Psoas muscle (tissue), 8 donors: ENCODE measurements around the gene SARS1. TPM values are rescaled to one million over a fixed set of nuclear protein-coding genes. Genes with fewer than 3 reads are reported as not detected.
A peak's percentile ranks its signal among the peaks of the same experiment; 100 is the strongest.

ENCODE experiments used
- ATAC-seq, 4 donors: fragments of 200-7000 bp; cut with Tn5 transposase; one replicate each; pipeline ENCODE4 v1.9.1; 2020; ENCODE audit warnings: moderate library complexity in 3 of 4, mild to moderate bottlenecking in 2 of 4
- DNase-seq, 2 donors: peaks; one replicate each; pipeline ENCODE4 v3.0.0-alpha.2; 2020
- H3K27ac ChIP-seq: fragments of 200-600 bp; one replicate; pipeline ENCODE4 v1.8.0; 2022
- H3K27me3 ChIP-seq, 3 donors: fragments of 200-600 bp in 1 of 3; one replicate each; pipeline versions ENCODE4 v1.6.1 to v1.8.0; 2013 to 2022; ENCODE audit warnings: low read length in 2 of 3, mild to moderate bottlenecking in 2 of 3, moderate library complexity in 1 of 3; ENCODE audit not compliant: insufficient read depth in 3 of 3
- H3K36me3 ChIP-seq, 2 donors: fragments of 200-600 bp in 1 of 2; one replicate each; pipeline versions ENCODE4 v1.6.1 to v1.8.0; 2013 to 2022; ENCODE audit warnings: low read depth in 1 of 2, mild to moderate bottlenecking in 1 of 2, moderate library complexity in 1 of 2; ENCODE audit not compliant: insufficient read depth in 1 of 2
- H3K4me1 ChIP-seq: fragments of 200-600 bp; one replicate; pipeline ENCODE4 v1.8.0; 2022
- H3K4me3 ChIP-seq: fragments of 200-600 bp; one replicate; pipeline ENCODE4 v1.8.0; 2022; ENCODE audit warnings: mild to moderate bottlenecking
- H3K9me3 ChIP-seq: fragments of 200-600 bp; one replicate; pipeline ENCODE4 v1.8.0; 2022
- CTCF ChIP-seq: fragments of 200-600 bp; IDR thresholded peaks from one replicate; pipeline ENCODE4 v1.8.0; 2022; ENCODE audit warnings: antibody characterized with exemption
- whole genome bisulfite sequencing, 3 donors: extraction: QIAGEN DNeasy Blood & Tissue Kit; methylation state at CpG; one replicate each; pipeline versions ENCODE4 v1.1.6 to v1.1.7; 2013; 5-methylcytosine and 5-hydroxymethylcytosine counted together
- intact Hi-C, 2 donors: fragments of 100-400 bp; cut with DNase I; formaldehyde crosslinking; loops; one replicate each; pipeline versions ENCODE4 v1.11.0 to v1.14.2; 2022
- polyA plus RNA-seq, 3 donors: library from polyadenylated mRNA; stranded (reverse); fragments of 200-250 nt; gene quantifications; one replicate each; pipeline ENCODE4 v1.2.3, GENCODE V29; 2013
- total RNA-seq, 4 donors: library from RNA; stranded (reverse); fragmentation: NEBNext Ultra II Directional in 2 of 4; extraction: Animal tissue kit (Norgen Biotek cat#: 25700) in 2 of 4; gene quantifications; one replicate each; pipeline versions ENCODE4 v1.2.1 to v1.2.4, GENCODE V29; 2021 to 2023
- donor health status: healthy with polysubstance abuse.
- donor health status: DM: no; HTN: no; CAD: no; lungs with moderate emphysema.
- donor health status: Bipolar disorder and iron deficiency.
- donor health status: healthy.
- donor health status: DM: yes; HTN: yes; CAD: no.
- donor health status: DM: no; HTN: no; CAD: no.
- donor health status: DM: no; HTN: no; CAD: no.
- donor health status: DM: yes; HTN: yes; CAD: no.

The SARS1 gene
- total and polyA plus RNA-seq, 7 donors = 76.4 to 155 (median 149) TPM

GRCh38 chr1:109186733-109187086 is 27.0 kb upstream of the SARS1 start:
- Histone ChIP-seq H3K36me3 (no peaks in the 10 kb centered on the region), H3K27ac (no peak overlapping the region), H3K27me3 (no peaks in the 10 kb centered on the region), H3K4me3 (no peak overlapping the region), H3K4me1 (no peaks in the 10 kb centered on the region), H3K9me3 (no peaks in the 10 kb centered on the region)
- TF ChIP-seq CTCF = no peak
- intact Hi-C loops = loop anchor here in 1 of 2 donors (10.0 kb wide), 1 partner anchor 52 kb away; no protein-coding TSS in a partner anchor
- DNase-seq (peak in 1 of 2 donors; percentile 18), ATAC-seq (no peak)
- WGBS, 3 donors = 51 to 65% (median 58%) methylated on average over 8 of the region's 8 CpGs

- intact Hi-C loops = loop anchor here in 1 of 2 donors (10.0 kb wide), 1 partner anchor 52 kb away; no protein-coding TSS in a partner anchor
- no peak for ATAC-seq
- Histone ChIP-seq H3K36me3 (no peaks in the 10 kb centered on the region), H3K27ac (no peak overlapping the region), H3K9me3 (no peaks in the 10 kb centered on the region), H3K4me1 (no peaks in the 10 kb centered on the region), H3K4me3 (no peak overlapping the region), H3K27me3 (no peaks in the 10 kb centered on the region)
- WGBS, 3 donors = 74 to 87% (median 82%) methylated on average over 3 to 5 of the region's 5 CpGs
- DNase-seq = no peak
- no peak for TF ChIP-seq CTCF
These were observed 26.6 kb upstream of the SARS1 start for GRCh38 chr1:109187127-109187526.

GRCh38 chr1:109188200-109188599 is 25.5 kb upstream of the SARS1 start:
- H3K4me1 ChIP-seq = no peaks in the 10 kb centered on the region
- TF ChIP-seq CTCF = no peak
- no peaks in the 10 kb centered on the region for H3K36me3 ChIP-seq
- no peaks in the 10 kb centered on the region for H3K9me3 ChIP-seq
- intact Hi-C loops = loop anchor here in 1 of 2 donors (10.0 kb wide), 1 partner anchor 53 kb away; no protein-coding TSS in a partner anchor
- ATAC-seq = no peak
- 88 to 95% (median 94%) methylated on average over 4 of the region's 4 CpGs for WGBS, 3 donors
- H3K27me3 ChIP-seq = no peaks in the 10 kb centered on the region
- no peak for DNase-seq
- no peak overlapping the region for H3K27ac ChIP-seq
- H3K4me3 ChIP-seq = no peak overlapping the region

- no peak for ATAC-seq
- no peak for TF ChIP-seq CTCF
- 72 to 80% (median 77%) methylated on average over 6 of the region's 6 CpGs for WGBS, 3 donors
- DNase-seq = no peak
- Histone ChIP-seq H3K4me1 (peaks cover 6% of the 10 kb centered on the region), H3K27ac (no peak overlapping the region), H3K4me3 (no peak overlapping the region), H3K27me3 (no peaks in the 10 kb centered on the region), H3K9me3 (no peaks in the 10 kb centered on the region), H3K36me3 (no peaks in the 10 kb centered on the region)
- intact Hi-C loops = loop anchor here in 1 of 2 donors (10.0 kb wide), 1 partner anchor 54 kb away; no protein-coding TSS in a partner anchor
These were observed 24.9 kb upstream of the SARS1 start for GRCh38 chr1:109188781-109189180.

GRCh38 chr1:109190189-109190588 is 23.5 kb upstream of the SARS1 start:
- no peak for TF ChIP-seq CTCF
- H3K27me3 ChIP-seq = no peaks in the 10 kb centered on the region
- ATAC-seq (no peak), DNase-seq (no peak)
- no peaks in the 10 kb centered on the region for H3K9me3 ChIP-seq
- intact Hi-C loops = loop anchor here in 1 of 2 donors (5.0 to 10.0 kb wide), 2 partner anchors 38 to 85 kb away; no protein-coding TSS in a partner anchor
- peaks cover 6% of the 10 kb centered on the region for H3K4me1 ChIP-seq
- H3K27ac ChIP-seq = no peak overlapping the region
- no peaks in the 10 kb centered on the region for H3K36me3 ChIP-seq
- WGBS, 3 donors = 84 to 85% (median 84%) methylated on average over 7 of the region's 7 CpGs
- H3K4me3 ChIP-seq = no peak overlapping the region
